CD4-positive, CD25-positive, alpha-beta regulatory T cell (primary cell): Measurements from ENCODE around the gene CMTM4. TPM values are rescaled to one million over a fixed set of nuclear protein-coding genes. Genes with fewer than 3 reads are reported as not detected.
A peak's percentile ranks its signal among the peaks of the same experiment; 100 is the strongest.

Experiments
- ATAC-seq, 2 donors: fragments of 150-1000 bp; cut with Tn5 transposase; one replicate each; pipeline ENCODE4 v1.10.0; 2021; ENCODE audit warnings: low read depth in 2 of 2, moderate number of reproducible peaks in 2 of 2, moderate library complexity in 1 of 2
- DNase-seq, 3 donors: peaks; one replicate each; pipeline versions ENCODE4 v3.0.0 to v3.0.0-alpha.2; 2012 to 2022; ENCODE audit warnings: mixed read lengths in 1 of 3
- H3K27ac ChIP-seq: one replicate; pipeline ENCODE4 v1.7.0; 2013; ENCODE audit warnings: mild to moderate bottlenecking, low read length; ENCODE audit not compliant: insufficient read depth, poor library complexity, severe bottlenecking
- H3K27me3 ChIP-seq: one replicate; pipeline ENCODE4 v1.7.0; 2013; ENCODE audit warnings: low read length; ENCODE audit not compliant: control insufficient read depth, insufficient read depth
- H3K36me3 ChIP-seq: one replicate; pipeline ENCODE4 v1.7.0; 2013; ENCODE audit warnings: mild to moderate bottlenecking, low read length, moderate library complexity; ENCODE audit not compliant: control insufficient read depth, insufficient read depth
- H3K4me1 ChIP-seq: 2 replicates; pipeline ENCODE4 v1.7.0; 2013; ENCODE audit warnings: mild to moderate bottlenecking, low read length; ENCODE audit not compliant: insufficient read depth, control insufficient read depth, poor library complexity, severe bottlenecking
- H3K4me3 ChIP-seq: one replicate; pipeline ENCODE4 v1.7.0; 2013; ENCODE audit warnings: low read depth, mild to moderate bottlenecking, low read length, moderate library complexity
- H3K9me3 ChIP-seq, 2 experiments: 1 replicate in 1 of 2; 2 replicates in 1 of 2; pipeline ENCODE4 v1.7.0; 2013; ENCODE audit warnings: low read length in 2 of 2, mild to moderate bottlenecking in 1 of 2, moderate library complexity in 1 of 2; ENCODE audit not compliant: control insufficient read depth in 2 of 2
- H3K27ac Mint-ChIP-seq, 3 donors: one replicate each; pipeline ENCODE4 v1.8.0; 2020 to 2022; ENCODE audit warnings: mild to moderate bottlenecking in 3 of 3, mixed read lengths in 3 of 3, moderate library complexity in 2 of 3
- H3K27me3 Mint-ChIP-seq: one replicate; pipeline ENCODE4 v1.8.0; 2022; ENCODE audit warnings: mild to moderate bottlenecking, mixed read lengths
- H3K36me3 Mint-ChIP-seq: one replicate; pipeline ENCODE4 v1.8.0; 2020; ENCODE audit warnings: mixed read lengths
- H3K4me1 Mint-ChIP-seq, 4 donors: one replicate each; pipeline ENCODE4 v1.8.0; 2020 to 2022; ENCODE audit warnings: mixed read lengths in 4 of 4, mild to moderate bottlenecking in 1 of 4
- H3K4me3 Mint-ChIP-seq, 4 donors: one replicate each; pipeline ENCODE4 v1.8.0; 2020 to 2022; ENCODE audit warnings: mild to moderate bottlenecking in 4 of 4, mixed read lengths in 4 of 4, moderate library complexity in 3 of 4
- H3K9me3 Mint-ChIP-seq, 7 donors: one replicate each; pipeline ENCODE4 v1.8.0; 2020 to 2022; ENCODE audit warnings: mixed read lengths in 7 of 7, mild to moderate bottlenecking in 3 of 7, moderate library complexity in 2 of 7
- polyA plus RNA-seq, 4 donors: library from polyadenylated mRNA; unstranded; fragments of 300-500 nt; fragmentation: Illumina TruSeq; gene quantifications; one replicate each; pipeline ENCODE4 v1.2.3, GENCODE V29; 2021
- total RNA-seq: library from RNA; stranded (reverse); gene quantifications from one replicate; pipeline ENCODE4 v1.2.3, GENCODE V29; 2022

CMTM4 gene
- total and polyA plus RNA-seq, 5 donors from 2014 or later = 0.10 to 0.64 (median 0.18) TPM

DNA sequence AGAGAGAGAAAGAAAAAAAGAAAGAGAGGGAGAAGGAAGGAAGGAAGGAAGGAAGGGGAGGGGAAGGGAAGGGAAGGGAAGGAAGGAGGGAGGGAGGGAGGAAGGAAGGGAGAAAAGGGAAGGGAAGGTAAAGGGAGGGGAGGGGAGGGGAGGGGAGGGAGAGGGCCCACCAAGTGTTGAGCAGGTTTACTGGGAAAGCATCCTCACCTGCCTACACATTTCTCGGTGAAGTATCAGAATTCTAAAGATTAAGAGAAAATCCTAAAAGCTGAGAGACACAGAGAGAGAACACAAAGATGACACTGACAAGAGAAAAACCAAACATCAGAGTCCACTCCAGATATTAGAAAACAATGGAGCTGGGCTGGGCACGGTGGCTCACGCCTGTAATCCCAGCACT is 104.3 kb downstream of the CMTM4 start:
- Mint-ChIP-seq H3K27ac (no peak overlapping the region), H3K4me1 (peaks cover 11 to 40% (median 20%) of the 10 kb centered on the region in 4 donors), H3K4me3 (no peak overlapping the region), H3K9me3 (peaks cover 0 to 1% (median 0%) of the 10 kb centered on the region in 7 donors), H3K27me3 (no peaks in the 10 kb centered on the region), H3K36me3 (no peaks in the 10 kb centered on the region)
- no peaks in the 10 kb centered on the region for H3K36me3 ChIP-seq
- no peaks in the 10 kb centered on the region for H3K27me3 ChIP-seq
- peaks cover 23% of the 10 kb centered on the region for H3K4me1 ChIP-seq
- H3K4me3 ChIP-seq = no peak overlapping the region
- no peaks in the 10 kb centered on the region for H3K9me3 ChIP-seq
- DNase-seq (no peak), ATAC-seq (no peak)
- H3K27ac ChIP-seq = no peak overlapping the region

DNA sequence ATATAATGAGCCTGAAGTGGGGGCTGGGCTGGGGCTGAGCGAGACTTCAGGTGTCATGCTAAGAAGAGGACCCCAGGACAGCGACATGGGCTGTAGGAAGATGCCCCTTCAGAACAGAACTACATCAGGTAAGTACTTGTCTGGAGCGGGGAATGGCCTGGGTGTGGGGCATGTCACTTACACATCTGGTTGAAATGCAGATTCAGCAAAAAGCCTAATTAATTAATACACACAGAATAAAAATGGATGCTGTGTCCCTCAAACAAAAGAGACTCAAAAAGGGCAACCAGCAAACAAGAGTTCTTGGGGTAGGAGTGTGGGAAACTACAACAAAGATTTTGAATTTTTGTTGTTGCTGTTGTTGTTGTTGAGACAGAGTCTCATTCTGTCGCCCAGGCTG is 105.5 kb downstream of the CMTM4 start:
- Mint-ChIP-seq H3K27ac (no peak overlapping the region), H3K36me3 (no peaks in the 10 kb centered on the region)
- H3K4me3 ChIP-seq = no peak overlapping the region

DNA sequence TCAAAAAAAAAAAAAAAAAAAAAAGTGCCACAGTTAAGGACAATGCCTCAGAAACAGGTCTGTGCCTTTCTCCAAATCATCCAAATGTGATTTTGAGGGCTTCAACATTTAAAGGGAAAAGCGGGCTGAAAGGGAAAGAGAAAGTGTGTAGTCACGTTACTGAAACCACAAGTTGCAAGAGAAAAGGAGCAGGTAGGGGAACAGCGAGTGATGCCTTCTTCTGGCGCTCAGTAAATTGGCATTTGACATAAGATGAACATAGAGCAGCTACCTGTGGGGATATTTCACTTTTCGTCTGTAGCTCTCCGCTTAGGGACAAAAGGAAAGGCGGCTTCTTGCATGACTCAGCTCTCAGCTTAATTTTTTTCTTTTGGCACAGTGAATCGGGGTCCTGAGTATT is 106.2 kb downstream of the CMTM4 start:
- Mint-ChIP-seq H3K9me3 (peaks cover 0 to 1% (median 0%) of the 10 kb centered on the region in 7 donors), H3K36me3 (no peaks in the 10 kb centered on the region), H3K4me1 (peaks cover 6 to 33% (median 18%) of the 10 kb centered on the region in 4 donors), H3K4me3 (peak overlapping the region; percentile 82 to 98 (median 89)), H3K27me3 (no peaks in the 10 kb centered on the region), H3K27ac (peak overlapping the region; percentile 5 to 86 (median 83))
- Histone ChIP-seq H3K9me3 (no peaks in the 10 kb centered on the region), H3K27me3 (no peaks in the 10 kb centered on the region), H3K36me3 (no peaks in the 10 kb centered on the region), H3K27ac (peak overlapping the region; percentile 20), H3K4me3 (peak overlapping the region; percentile 82), H3K4me1 (peaks cover 14% of the 10 kb centered on the region)
- peak in 2 of 3 donors; percentile 42 to 83 for DNase-seq
- ATAC-seq = peak; percentile 30 to 33

More for the DNA sequence above, 105.5 kb downstream of the CMTM4 start:
- DNase-seq (no peak), ATAC-seq (no peak)
- Histone ChIP-seq H3K36me3 (no peaks in the 10 kb centered on the region), H3K27me3 (no peaks in the 10 kb centered on the region), H3K9me3 (no peaks in the 10 kb centered on the region), H3K4me1 (peaks cover 14% of the 10 kb centered on the region), H3K27ac (no peak overlapping the region)
- Mint-ChIP-seq H3K9me3 (peaks cover 0 to 1% (median 0%) of the 10 kb centered on the region in 7 donors), H3K27me3 (no peaks in the 10 kb centered on the region), H3K4me3 (peak overlapping the region in 2 of 4 donors; percentile 88 to 90), H3K4me1 (peaks cover 6 to 33% (median 16%) of the 10 kb centered on the region in 4 donors)

DNA sequence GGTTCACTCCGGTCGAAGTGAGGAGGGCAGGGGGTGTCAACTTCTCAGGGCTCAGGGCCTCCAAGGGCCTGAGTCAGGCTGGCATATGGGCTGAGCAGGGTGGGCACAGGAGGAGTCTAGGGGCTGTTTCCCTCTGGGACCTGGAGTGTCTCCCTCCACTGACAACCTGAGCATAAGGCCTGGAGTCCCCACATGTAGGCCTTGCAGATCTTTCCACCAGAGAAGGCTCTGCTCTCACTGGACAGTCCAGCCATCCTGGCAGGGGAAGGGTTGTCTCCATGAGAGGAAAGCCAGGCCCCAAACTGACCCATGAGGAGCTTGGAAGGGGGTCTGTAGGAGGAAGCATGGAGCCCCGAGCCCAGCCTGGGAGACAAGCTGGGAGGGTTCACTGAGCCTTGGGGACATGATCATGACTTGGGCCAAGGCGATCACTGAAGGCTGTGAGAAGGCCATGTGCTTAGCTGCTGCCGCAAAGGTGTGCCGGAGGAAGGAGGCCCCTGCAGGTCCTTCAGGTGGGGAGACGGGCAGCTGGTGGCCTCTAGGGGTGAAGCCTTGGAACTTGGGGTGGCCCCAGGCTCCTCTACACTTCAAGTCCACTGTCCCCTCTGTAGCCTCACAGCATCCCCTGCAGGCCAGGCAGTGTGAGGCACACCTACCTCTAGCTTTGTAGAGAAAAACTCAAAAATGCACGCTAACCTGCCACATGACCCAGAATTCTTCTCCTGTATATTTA is 107.4 kb downstream of the CMTM4 start:
- Histone ChIP-seq H3K27me3 (no peaks in the 10 kb centered on the region), H3K4me3 (peak overlapping the region; percentile 82), H3K27ac (no peak overlapping the region), H3K36me3 (no peaks in the 10 kb centered on the region), H3K4me1 (peaks cover 14% of the 10 kb centered on the region), H3K9me3 (no peaks in the 10 kb centered on the region)
- H3K27ac Mint-ChIP-seq = peak overlapping the region in 2 of 3 donors; percentile 83 to 84
- H3K36me3 Mint-ChIP-seq = no peaks in the 10 kb centered on the region
- ATAC-seq = peak; percentile 95 to 96
- peak overlapping the region; percentile 69 to 90 (median 85) for H3K4me3 Mint-ChIP-seq
- H3K27me3 Mint-ChIP-seq = no peaks in the 10 kb centered on the region
- H3K9me3 Mint-ChIP-seq = peaks cover 0 to 1% (median 0%) of the 10 kb centered on the region in 7 donors
- H3K4me1 Mint-ChIP-seq = peaks cover 6 to 33% (median 18%) of the 10 kb centered on the region in 4 donors
- peak; percentile 47 to 85 (median 70) for DNase-seq

DNA sequence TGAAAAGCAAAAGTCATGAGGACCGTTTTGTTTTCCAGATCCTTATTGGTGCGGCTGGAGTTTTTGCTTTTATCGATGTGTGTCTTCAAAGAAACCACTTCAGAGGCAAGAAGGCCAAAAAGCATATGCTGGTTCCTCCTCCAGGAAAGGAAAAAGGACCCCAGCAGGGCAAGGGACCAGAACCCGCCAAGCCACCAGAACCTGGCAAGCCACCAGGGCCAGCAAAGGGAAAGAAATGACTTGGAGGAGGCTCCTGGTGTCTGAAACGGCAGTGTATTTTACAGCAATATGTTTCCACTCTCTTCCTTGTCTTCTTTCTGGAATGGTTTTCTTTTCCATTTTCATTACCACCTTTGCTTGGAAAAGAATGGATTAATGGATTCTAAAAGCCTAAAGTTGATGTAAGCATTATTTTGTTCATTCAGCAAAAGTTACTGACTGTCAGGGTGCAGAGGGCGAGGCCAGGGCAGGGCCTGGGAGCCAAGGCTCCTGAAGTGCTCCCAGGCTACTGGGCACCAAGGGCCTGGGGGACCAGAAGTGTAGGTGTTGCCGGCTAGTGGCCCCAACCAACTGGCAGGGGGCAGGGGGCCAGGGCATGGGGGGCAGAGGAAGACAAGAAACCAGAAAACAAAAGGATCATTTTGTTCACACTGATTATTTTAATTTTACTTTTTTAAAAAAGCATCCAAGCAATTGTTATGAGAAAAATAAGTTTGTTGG is 108.5 kb downstream of the CMTM4 start:
- no peak for ATAC-seq
- Mint-ChIP-seq H3K4me1 (peaks cover 6 to 33% (median 18%) of the 10 kb centered on the region in 4 donors), H3K9me3 (no peaks in the 10 kb centered on the region), H3K27me3 (no peaks in the 10 kb centered on the region), H3K4me3 (peak overlapping the region in 3 of 4 donors; percentile 10 to 32 (median 32)), H3K27ac (peak overlapping the region in 2 of 3 donors; percentile 40 to 74), H3K36me3 (no peaks in the 10 kb centered on the region)
- Histone ChIP-seq H3K27me3 (no peaks in the 10 kb centered on the region), H3K4me3 (no peak overlapping the region), H3K27ac (no peak overlapping the region), H3K36me3 (no peaks in the 10 kb centered on the region), H3K4me1 (peaks cover 14% of the 10 kb centered on the region), H3K9me3 (no peaks in the 10 kb centered on the region)
- no peak for DNase-seq

DNA sequence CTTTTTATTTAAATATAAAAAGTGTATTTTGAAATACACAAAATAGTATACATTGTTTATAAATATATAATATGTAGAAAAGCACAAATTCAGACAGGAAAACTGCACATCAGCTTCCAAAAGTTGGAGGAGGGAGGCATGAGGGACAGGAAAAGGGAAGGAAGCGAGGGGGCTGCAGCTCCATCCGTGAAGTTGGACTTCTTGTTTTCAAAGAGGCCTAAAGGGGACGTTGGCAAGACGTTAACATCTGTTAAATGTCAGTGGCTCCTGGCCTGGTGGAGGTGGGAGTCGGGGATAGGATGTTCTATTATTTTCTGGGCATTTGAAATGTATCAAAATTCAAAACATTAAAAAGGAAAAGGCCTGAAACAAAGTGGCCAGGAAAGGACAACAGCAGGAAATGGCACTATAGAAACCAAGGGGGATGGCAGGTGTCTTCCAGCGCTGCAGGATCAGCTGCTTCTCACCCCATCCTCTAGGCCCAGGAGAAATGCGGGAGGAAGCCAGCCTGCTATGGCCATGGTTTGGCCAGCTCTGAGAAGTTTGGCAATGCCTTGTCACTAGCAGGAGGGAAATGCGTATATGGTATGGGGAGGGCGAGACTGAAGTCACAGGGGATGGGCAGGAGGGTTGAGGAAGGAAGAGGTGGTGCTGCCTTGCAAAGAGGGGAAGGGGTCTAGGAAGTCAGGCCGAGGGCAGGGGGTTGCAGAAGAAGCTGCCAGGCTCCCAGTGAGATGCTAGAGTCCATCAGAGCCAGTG is 110.9 kb downstream of the CMTM4 start:
- DNase-seq (no peak), ATAC-seq (no peak)
- H3K4me3 ChIP-seq = no peak overlapping the region
- no peaks in the 10 kb centered on the region for H3K9me3 Mint-ChIP-seq
- no peaks in the 10 kb centered on the region for H3K36me3 ChIP-seq
- H3K36me3 Mint-ChIP-seq = no peaks in the 10 kb centered on the region
- peak overlapping the region in 1 of 4 donors; percentile 7 for H3K4me3 Mint-ChIP-seq
- H3K9me3 ChIP-seq = no peaks in the 10 kb centered on the region
- peaks cover 5% of the 10 kb centered on the region for H3K27me3 Mint-ChIP-seq
- H3K27ac Mint-ChIP-seq = peak overlapping the region in 1 of 3 donors; percentile 60
- H3K4me1 ChIP-seq = peaks cover 11% of the 10 kb centered on the region
- H3K27ac ChIP-seq = no peak overlapping the region
- peaks cover 6 to 29% (median 19%) of the 10 kb centered on the region in 4 donors for H3K4me1 Mint-ChIP-seq
- H3K27me3 ChIP-seq = no peaks in the 10 kb centered on the region

DNA sequence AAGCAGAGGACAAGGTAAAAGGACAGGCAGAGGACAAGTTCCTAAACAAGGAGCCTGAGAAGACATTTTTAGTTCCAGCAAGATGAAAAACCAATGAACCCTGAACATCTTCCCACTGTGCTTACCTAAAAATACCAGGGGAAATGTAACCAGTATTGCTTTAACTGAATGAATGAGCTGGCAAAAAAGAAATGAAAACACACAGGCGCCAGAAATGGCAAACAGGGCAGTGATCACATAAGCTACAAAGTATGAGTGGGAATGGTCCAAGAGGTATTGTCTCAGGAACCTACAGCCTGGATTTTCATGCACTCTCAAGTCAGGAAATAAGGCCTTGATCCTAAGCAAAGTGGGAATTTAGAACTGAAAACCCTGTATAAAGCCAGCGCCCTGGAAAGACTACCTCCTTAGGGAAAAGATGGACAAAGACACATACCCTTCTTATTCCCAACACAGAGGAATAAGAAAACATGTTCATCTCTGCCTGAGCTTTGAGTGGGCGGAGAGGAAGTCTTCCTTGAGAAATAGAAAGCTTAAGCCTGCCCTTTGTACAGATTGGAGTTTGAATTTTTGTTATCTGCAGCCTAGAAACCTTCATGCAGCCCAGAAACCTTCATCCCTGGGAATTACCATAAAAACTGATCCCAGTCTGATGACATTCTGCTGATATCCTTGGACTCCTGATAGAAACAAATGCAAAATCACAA is 115.1 kb downstream of the CMTM4 start:
- Mint-ChIP-seq H3K27ac (no peak overlapping the region), H3K36me3 (no peaks in the 10 kb centered on the region), H3K9me3 (no peaks in the 10 kb centered on the region), H3K4me1 (peaks cover 2 to 18% (median 8%) of the 10 kb centered on the region in 4 donors), H3K27me3 (peaks cover 29% of the 10 kb centered on the region), H3K4me3 (no peak overlapping the region)
- Histone ChIP-seq H3K9me3 (no peaks in the 10 kb centered on the region), H3K4me3 (no peak overlapping the region), H3K36me3 (no peaks in the 10 kb centered on the region), H3K27me3 (no peaks in the 10 kb centered on the region), H3K27ac (no peak overlapping the region), H3K4me1 (peaks cover 9% of the 10 kb centered on the region)
- ATAC-seq = no peak
- no peak for DNase-seq
